GM12872 (cell line): Measurements from ENCODE around the gene CSTF1.

Experiments
- CTCF ChIP-seq: IDR thresholded peaks from 3 replicates; pipeline ENCODE4 v1.5.1; 2011; ENCODE audit warnings: low read depth, mild to moderate bottlenecking, low read length, moderate library complexity; ENCODE audit not compliant: insufficient read depth

Gene CSTF1

GRCh38 chr20:56426926-56427325 is 34.5 kb downstream of the CSTF1 start:
- TF ChIP-seq CTCF = no peak

- no peak for TF ChIP-seq CTCF
These were observed 35.4 kb downstream of the CSTF1 start for GRCh38 chr20:56427797-56428196.

GRCh38 chr20:56428410-56428809 is 36.0 kb downstream of the CSTF1 start:
- TF ChIP-seq CTCF = no peak

GRCh38 chr20:56428881-56429280 is 36.4 kb downstream of the CSTF1 start:
- TF ChIP-seq CTCF = no peak

GRCh38 chr20:56429502-56429901 is 37.1 kb downstream of the CSTF1 start:
- no peak for TF ChIP-seq CTCF

GRCh38 chr20:56429941-56430340 is 37.5 kb downstream of the CSTF1 start:
- TF ChIP-seq CTCF = no peak

GRCh38 chr20:56430461-56430860 is 38.0 kb downstream of the CSTF1 start:
- TF ChIP-seq CTCF = no peak

- no peak for TF ChIP-seq CTCF
These were observed 38.5 kb downstream of the CSTF1 start for GRCh38 chr20:56430957-56431356.
